GM13976 (cell line): ENCODE results near the gene REEP3.

Source experiments
- DNase-seq: peaks from one replicate; pipeline ENCODE4 v3.0.0; 2012; ENCODE audit warnings: low spot score
- in situ Hi-C: fragments of 300-500 bp; cut with MboI; formaldehyde crosslinking; loops from one replicate; pipeline ENCODE4 v1.12.0; 2022; ENCODE audit warnings: low sequenced_read_pairs, mixed read lengths, inconsistent platforms; ENCODE audit not compliant: unreplicated experiment
- TF ChIP-seq, protein P1 (sequence below): IDR thresholded peaks from 2 replicates; pipeline ENCODE4 v1.5.1; 2012; ENCODE audit warnings: borderline replicate concordance, mild to moderate bottlenecking; ENCODE audit not compliant: insufficient read depth; ENCODE audit errors: extremely low read depth, missing control alignments, control extremely low read depth

REEP3 gene

DNA sequence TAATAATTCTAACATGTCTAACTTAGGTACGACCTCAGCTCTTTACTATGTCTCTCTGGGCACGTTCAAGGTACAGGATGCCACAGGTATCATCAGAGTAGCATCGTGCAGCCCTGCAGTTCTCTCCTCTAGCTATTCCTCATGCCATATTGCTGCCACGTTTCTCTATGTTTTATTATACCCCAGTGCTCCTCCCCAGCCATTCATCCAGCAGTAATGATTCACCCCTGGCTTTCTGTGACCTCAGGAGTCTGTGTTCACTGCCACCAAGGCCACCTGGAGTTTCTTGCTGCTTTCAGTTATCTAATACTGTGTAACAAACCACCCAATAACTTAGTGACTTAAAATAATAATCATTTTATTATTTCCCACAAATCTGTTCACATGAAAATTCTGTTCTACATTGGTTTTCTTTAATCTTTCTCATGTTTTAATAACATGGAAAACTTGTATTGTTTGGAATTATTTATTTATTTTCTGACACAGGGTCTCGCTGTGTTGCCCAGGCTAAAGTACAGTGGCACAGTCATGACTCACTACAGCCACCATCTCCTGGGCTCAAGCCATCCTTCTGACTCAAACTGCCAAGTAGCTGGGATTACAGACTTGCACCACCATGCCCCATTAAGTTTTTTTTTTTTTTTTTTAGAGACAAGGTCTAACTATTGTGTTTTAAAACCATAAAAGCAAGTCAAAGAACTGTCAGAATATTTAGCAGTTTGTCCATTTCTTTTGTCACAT is 21.8 kb downstream of the REEP3 start:
- in situ Hi-C loops: no loop called here
- DNase-seq: no peak
- TF ChIP-seq, protein P1, sequence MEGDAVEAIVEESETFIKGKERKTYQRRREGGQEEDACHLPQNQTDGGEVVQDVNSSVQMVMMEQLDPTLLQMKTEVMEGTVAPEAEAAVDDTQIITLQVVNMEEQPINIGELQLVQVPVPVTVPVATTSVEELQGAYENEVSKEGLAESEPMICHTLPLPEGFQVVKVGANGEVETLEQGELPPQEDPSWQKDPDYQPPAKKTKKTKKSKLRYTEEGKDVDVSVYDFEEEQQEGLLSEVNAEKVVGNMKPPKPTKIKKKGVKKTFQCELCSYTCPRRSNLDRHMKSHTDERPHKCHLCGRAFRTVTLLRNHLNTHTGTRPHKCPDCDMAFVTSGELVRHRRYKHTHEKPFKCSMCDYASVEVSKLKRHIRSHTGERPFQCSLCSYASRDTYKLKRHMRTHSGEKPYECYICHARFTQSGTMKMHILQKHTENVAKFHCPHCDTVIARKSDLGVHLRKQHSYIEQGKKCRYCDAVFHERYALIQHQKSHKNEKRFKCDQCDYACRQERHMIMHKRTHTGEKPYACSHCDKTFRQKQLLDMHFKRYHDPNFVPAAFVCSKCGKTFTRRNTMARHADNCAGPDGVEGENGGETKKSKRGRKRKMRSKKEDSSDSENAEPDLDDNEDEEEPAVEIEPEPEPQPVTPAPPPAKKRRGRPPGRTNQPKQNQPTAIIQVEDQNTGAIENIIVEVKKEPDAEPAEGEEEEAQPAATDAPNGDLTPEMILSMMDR: no peak

DNA sequence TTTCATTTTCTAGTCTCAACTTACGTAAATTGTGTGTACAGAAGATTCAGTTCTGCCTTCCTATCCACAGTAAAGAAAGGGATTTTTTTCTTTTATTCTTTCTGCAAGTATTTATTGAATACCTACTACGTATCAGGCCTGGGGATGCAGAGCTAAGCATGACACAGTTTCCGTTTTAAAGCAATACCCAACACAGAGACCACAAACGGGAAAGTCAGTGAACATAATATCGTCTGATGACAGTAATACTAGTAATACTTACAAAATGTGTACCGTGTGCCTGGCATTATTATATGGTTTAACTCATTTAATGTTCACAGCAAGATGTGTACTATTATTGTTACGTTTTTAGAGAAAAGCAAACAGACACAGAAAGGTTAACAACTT is 22.4 kb downstream of the REEP3 start:
- in situ Hi-C loops: no loop called here
- no peak for DNase-seq
- TF ChIP-seq, protein P1: no peak

DNA sequence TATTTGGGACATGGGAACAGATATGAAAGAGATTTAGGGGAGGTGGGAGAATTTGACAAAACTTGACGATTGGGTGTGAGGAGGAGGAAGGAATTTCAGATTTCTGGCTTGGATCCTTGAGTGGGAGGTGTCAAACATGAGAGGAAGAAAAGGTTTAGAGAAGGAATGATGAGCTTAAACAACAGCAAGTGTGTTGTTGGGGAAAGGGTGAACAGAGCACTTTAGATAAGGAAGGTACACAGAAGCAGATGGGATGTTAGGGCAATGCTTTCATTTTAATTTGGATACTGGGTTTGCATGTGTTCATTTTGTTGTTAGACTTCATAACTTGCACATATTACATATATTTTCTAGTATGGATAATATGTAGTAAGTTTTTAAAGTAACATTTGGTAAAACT is 23.2 kb downstream of the REEP3 start:
- DNase-seq: no peak
- in situ Hi-C loops: no loop called here
- TF ChIP-seq, protein P1: no peak

DNA sequence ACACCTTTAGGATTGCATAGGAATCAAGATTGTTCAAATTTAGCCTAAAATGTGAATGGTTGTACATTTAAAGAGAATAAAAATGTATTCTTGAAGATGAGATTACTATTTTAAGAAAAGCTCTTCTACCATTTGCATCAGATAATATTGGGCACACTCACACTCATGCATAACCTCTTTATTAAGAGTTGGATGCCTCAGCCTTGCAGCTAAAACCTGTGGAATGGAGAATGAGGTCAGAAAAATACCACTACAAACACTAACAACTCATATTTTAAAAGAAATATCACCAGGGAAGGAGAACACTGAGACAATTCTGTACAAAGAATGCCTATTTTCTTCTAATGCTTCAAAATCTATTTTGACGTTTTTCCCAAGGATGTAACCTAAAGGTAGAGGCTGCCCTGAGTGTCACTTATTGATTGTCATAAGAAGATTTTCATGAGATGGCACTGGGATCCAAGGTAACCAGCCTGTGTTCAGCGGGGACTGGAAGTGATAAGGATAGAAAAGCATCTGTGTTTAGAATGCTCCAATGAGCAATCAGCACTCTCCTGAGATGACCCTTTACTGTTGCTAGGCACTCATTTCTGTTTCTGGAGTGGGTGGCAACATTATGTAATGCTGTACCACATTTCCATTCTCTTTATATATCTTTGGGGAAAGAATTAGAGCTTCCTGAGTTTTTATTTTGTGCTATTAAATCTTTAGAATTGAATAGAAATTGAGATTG is 26.6 kb downstream of the REEP3 start:
- DNase-seq: no peak
- TF ChIP-seq, protein P1: no peak
- in situ Hi-C loops: no loop called here

DNA sequence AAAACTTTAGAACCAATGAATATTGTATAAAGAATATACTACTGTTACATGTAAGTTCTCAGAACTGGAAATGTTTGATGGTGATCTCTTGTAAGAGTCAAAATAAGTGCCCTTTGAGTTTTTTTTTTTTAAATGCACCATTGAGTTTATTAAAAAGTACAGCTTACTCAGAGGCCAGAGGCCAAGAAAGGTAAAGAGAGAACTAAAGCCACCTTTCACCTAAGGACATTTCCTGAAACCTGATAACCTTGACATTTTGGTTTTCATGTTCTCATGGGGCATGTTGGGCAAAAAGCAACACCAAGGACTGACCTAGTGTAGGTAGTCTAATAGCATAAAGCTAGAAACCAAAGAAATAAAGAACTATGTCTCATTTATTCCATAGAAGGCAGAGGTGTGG is 27.7 kb downstream of the REEP3 start:
- TF ChIP-seq, protein P1: no peak
- no peak for DNase-seq
- in situ Hi-C loops: no loop called here

DNA sequence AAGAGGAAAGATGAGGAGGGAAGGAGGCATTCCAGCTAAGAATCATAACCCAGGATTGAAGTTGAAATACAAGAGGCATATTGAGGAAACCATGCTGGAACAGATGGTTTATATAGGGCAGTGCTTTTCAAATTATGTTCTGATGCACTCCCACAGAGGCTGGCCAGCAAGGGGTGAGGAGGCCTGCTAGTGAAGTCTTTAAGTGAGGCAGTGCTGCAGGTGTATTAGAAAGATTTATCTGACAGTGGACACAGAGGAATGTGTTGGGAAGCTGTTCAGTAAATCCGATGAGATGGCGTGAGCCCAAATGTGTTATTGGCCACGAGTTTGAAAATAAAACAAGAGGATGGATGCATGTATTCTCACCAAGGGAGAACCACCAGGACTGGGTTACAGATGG is 28.6 kb downstream of the REEP3 start:
- DNase-seq: no peak

More for the DNA sequence above, 28.6 kb downstream of the REEP3 start:
- in situ Hi-C loops: no loop called here
- TF ChIP-seq, protein P1: no peak
